ENCODE results near the gene MZT2A.
"Not testable (repeated sequence)": the region's sequence is repeated elsewhere in the genome, so short reads cannot be mapped to it uniquely, and the experiment has no call there.

Gene MZT2A

DNA sequence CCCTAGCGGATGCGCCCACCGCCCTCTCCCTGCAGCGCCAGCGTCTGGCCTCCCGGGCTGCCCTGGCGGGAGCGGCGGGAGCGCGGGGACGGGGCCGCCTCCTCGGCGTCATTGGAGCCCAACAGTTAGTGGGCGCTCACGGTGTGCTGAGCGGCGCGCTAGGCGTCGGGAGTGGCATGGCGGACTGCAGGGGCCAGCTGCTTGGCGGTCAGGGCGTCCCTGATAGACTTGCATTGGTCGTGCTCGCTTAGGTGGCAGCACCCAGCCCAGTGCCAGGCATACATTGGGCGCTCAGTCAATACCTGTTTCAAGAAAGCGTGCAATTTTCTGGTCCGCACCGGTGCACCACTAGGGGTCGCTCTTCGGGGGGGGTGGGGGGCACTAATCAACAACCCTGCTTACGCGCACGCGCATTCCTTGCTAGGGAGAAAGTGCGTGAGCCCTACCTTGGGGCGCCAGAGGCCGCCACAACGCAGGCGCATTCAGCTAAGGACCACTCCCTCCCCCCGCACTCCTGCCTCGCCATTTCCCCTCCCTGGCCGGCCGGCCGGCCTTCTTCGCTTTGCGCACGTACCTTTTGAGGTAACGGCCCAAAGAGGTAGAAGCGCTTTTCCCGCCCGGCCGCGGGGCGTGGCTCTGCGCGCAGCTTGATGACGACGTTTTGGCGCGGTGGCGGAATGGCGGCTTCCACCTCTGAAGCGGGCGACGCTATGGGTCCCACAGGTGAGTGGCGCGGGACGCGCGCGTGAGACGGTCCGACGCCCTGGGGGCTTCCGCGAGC lies 411 bp upstream of the MZT2A start:
- peak; percentile 99 for DNase-seq (ENCODE audit: low spot score)

DNA sequence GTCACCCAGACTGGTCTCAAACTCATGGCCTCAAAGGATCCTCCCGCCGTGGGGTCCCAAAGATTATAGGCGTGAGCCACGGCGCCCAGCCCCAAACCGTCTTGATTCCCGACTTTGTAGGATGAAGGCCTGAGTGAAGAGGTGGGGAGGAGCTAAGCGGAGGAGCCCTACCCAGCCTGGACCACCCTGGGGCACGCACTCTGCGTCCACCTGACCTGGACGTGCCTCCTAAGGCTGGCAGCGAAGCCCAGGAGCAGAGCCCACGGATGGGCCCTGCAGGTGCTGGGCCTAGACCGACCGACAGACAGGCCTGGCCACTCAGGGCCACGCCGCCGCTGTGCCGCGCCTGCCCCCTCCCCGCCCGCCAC lies 744 bp downstream of the MZT2A start:
- not testable (repeated sequence) for DNase-seq (ENCODE audit: low spot score)

DNA sequence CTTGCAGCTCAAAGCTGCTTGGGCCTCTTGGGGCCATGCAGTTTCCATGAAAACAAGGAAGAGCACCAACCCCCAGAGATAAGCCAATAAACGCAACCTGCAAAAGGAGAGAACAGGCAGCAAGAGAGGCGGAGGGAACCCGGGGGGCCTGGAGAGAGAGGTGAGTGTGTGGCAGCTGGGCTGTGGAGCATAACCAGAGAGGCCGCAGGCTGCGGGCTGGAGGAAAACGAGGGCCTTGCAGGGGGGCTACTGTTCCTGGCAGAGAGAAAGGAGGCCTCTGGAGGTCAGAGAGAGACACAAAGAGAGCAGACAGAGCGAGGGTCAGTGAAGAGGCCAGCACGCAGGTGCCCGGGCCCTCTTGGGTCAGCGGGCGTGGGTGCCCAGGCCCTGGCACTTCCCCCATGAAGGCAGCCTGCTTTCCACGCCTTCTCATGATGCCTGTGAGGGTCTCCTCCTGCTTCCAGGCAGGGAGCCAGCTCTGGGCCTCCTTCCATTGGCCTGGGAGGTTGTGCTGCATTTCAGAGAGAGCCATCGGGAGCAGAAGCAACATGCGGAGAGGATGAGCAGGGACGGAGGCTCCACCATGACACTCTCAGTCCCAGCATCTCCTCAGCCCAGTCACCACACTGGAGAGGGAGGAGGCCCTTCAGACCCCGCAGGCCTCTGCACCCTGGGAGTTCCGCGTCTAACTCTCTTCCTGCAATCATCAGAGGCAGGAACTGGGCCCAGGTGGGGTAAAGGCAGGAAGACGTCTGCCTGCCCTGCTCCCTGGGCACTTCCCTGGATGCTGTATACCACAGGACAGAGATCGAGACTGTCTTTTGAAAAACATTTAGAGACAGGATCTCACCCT lies 1.4 kb downstream of the MZT2A start:
- DNase-seq (ENCODE audit: low spot score): not testable (repeated sequence)

DNA sequence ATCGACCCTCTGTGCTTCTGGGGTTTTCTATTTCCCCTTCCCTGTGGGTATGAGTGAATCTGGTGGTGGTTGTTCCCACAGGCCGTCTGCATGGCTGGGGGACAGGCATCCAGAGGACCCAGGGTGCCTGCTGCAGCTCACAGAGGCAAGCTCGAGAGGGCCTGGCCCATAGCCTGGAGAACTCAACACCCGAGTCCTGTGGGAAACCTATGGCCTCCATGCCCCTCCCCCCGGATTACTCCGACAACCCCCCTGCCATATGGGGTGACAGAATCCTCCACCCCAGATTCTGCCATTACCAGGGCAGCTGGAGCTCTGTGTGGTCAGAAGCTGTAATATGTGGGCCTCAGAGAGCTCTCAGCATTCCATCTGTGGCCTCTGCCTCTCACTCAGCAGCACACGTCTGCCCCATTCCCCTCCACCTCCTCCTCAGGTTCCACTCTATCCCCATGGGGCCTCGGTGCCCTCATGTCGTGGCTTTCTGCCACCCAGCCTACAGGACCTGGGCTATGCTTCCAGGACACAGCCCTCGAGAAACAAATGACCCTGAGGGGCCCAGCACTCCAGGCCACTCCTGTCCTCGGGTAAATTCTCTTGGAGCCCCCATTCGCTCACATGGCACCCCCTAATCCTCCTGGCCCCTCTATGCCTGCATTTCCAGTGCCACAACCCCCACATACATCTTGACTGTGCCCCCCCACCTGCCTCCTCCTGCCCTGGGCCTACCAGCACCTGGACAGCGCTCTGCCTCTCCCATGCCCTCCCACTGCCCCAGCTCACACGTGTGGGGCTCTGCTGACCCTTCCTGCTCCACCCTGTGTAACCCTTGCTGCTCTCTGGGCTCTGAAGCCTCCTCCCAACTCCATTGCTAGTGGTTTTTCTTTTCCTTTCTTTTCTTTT lies 3.6 kb downstream of the MZT2A start:
- no peak for DNase-seq (ENCODE audit: low spot score)

DNA sequence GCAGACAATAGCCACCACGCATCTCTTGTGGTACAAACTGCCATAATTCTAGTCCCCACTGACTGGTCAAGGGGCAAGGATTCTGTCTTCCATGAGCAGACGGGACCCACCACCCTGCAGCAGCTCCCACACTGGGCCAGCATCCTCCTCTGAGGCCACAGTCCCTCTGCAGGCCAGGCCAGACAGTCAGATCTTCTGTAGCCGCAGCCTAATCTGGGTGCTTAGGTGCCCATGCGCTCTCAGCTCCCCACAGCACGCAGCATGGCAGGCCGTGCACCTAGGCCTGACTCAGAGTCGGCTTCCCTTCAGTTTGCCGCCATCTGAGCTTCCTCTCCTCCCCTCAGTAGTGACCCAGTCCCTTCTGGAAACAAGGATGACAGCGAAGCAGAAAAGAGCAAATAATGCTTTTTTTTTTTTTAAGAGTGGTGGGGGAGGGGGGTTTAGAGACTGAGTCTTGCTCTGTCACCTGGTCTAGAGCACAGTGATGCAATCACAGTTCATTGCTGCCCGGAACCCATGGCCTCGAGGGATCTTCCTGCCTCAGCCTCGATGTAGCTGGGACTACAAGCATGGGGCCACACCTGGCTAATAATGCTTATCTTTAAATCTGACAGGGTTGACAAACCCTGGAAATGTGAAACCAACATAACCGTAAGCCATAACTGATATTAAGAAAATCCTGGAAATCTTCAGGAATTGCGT lies 5.8 kb downstream of the MZT2A start:
- DNase-seq (ENCODE audit: low spot score): not testable (repeated sequence)

DNA sequence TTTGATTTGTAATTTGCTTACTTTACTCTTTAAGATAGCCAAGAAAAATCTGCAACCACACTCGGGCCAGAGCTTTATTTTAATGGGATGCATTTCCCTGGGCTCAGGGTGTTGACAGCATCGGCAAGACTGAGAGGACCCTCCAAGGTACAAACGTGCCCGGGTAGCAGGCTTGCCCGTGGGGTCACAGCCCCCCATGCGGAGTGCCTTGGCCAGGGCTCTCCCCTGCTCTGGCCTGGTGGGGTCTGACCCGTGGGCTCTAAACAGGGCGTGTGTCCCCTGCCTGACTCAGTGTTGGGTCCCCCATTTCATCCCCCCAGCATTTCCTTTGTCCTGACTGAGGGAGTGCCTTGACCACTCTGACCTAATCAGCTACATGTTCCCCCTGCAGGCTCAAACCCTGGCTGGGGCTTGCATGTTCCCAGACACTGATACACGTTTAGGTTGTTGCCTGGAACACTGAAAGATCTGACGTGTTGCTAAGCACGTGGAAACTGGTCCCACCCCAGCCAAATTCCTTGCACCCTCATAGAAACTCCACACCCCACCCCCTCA lies 7.2 kb downstream of the MZT2A start:
- DNase-seq (ENCODE audit: low spot score): not testable (repeated sequence)

DNA sequence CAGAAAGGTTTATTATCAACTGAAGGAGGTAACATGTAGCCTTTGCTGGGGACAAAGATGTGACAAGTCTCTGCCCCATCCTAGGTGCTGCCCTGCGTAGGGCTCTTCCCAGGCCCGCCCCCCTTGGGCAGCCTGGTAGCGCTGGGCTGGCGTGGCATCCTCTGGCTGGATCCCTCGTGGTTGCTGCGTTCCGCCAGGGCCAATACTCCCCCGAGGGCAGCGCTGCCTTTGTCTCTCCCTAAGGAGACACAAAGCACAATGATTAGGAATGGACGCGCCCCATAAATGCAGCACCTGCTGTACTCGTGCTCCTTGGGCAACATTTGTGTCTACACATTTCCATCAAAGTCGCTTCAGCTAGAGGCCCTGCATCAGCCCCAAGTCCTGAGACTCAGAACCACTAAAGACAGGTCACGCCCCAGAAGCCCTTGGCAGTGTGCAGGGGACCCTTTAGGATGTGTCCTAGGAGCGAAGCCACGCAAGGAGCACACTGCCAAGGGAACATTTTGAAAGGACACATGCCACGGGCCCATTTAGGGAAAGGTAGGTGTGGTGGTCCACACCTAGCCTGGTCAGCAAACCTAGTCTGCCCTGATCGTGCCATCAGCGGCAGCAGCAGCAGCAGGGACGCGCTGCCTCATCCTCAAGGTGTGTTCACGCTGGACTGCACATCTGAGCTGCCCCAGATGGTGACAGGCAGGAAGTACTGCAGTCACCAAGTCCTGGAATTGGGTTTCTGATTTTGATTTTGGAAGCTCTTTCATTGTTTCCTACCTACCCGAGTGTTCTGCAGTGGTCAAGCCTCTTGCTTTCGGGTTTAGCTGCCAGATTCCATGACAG lies 8.0 kb downstream of the MZT2A start:
- not testable (repeated sequence) for DNase-seq (ENCODE audit: low spot score)

DNA sequence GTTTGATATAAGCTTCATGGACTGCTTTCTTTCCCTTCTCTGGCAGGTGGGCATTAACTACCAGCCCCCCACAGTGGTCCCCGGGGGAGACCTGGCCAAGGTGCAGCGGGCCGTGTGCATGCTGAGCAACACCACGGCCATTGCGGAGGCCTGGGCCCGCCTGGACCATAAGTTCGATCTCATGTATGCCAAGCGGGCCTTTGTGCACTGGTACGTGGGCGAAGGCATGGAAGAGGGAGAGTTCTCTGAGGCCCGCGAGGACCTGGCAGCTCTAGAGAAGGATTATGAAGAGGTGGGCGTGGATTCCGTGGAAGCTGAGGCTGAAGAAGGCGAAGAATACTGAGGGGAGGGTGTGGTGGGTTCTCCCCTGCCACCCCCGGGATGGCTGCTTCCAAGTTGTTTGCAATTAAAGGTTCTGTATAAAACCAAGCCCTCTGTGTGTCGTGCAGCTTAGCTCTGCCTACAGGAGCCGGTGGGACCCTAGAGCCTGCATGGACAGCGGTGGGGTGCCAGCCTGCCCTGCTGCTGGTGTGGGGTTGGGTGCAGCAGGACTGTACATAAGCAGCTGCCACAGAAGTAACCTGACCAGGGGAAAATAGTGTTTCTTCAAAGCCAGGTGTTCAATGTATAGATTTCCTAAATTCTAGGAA lies 9.6 kb downstream of the MZT2A start:
- not testable (repeated sequence) for DNase-seq (ENCODE audit: low spot score)

DNA sequence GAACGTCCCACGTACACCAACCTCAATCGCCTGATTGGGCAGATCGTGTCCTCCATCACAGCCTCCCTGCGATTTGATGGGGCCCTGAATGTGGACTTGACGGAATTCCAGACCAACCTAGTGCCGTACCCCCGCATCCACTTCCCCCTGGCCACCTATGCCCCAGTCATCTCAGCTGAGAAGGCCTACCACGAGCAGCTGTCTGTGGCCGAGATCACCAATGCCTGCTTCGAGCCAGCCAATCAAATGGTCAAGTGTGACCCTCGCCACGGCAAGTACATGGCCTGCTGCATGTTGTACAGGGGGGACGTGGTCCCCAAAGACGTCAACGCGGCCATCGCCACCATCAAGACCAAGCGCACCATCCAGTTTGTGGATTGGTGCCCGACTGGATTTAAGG lies 11.8 kb downstream of the MZT2A start:
- DNase-seq (ENCODE audit: low spot score): not testable (repeated sequence)

DNA sequence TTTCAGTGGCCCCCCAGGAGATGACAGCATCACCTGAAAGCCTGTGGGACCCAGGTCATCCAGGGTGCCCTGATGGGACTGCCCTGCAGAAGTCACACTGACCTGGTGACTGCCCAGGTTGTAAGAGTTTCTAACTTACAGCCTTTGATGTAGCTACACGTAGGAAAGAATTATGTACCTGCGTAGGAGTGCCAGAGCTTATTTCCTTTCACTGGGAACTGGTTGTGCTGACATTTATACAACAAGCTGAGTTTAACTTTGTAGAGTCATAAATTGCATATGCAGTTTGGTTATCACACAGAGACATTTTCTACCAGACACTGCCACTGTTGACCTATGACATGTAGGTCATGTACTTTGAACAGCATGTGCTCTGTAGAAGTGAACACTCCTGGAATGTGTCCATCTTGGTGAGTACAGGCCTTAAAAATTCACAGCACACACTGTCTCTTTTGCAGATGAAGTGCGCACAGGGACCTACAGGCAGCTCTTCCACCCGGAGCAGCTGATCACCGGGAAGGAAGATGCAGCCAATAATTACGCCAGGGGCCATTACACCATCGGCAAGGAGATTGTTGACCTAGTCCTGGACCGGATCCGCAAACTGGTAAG lies 13.2 kb downstream of the MZT2A start:
- not testable (repeated sequence) for DNase-seq (ENCODE audit: low spot score)

DNA sequence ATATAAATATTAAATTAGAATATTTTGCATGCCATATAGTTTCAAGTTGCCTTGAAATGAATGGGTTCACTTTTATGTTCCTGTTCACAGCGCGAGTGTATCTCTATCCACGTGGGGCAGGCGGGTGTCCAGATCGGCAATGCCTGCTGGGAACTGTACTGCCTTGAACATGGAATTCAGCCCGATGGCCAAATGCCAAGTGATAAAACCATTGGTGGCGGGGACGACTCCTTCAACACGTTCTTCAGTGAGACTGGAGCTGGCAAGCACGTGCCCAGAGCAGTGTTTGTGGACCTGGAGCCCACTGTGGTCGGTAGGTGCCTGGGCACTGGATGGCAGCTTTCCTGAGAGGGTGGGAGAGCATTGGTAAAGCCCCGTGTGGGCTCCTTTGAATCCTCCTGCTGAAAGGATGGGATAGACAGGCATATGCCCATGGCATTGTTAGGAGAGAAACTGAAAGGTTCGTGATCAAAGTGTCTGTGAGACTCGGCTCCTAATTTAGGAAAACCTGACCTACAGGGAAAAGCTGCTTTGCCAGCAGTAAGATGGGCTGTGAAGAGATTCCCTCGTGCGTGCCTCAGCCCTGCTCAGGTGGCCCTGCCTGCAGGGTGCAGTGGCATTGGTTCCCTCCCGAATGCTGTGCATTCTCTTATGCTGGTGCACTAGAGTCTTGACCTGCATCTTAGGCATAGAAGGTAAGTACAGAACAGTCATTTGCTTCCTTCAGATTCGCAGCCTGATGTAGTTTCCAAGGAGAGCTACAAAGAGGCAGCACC lies 13.9 kb downstream of the MZT2A start:
- DNase-seq (ENCODE audit: low spot score): not testable (repeated sequence)

DNA sequence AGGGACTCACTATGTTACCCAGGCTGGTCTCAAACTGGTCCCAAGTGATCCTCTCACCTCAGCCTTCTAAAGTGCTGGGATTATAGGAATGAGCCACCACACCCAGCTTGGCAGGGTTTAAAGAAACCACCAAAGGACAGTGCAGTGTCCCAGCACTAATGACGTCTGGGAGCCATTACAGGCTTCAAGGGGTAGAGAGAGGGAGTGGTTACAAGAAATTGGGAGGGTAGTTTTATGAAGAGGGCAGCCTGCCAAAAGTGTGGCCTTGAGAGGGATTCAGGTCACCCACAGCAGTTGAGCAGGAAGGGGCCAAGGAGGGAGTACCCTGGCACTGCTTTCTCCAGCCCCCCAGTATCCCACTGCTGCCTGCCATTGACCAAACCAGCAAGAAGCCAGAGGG lies 15.0 kb downstream of the MZT2A start:
- DNase-seq (ENCODE audit: low spot score): not testable (repeated sequence)

DNA sequence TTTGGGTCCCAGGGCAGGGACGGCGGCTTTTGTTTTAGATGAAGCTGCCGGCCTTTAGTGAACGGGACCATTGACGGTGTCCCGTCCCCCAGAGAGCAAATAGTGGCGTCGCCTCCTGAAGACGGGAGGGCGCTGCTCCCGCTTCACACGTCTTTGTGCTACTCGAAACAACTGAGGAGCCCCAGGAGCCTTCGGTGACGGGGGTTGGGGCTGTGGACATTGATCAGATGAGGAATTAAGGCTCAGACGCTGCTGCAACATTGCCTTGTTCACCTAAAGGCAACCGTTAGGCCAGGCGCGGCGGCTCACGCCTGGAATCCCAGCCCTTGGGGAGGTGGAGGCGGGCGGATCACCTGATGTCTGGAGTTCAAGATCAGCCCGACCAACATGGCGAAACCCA lies 15.8 kb downstream of the MZT2A start:
- DNase-seq (ENCODE audit: low spot score): not testable (repeated sequence)

DNA sequence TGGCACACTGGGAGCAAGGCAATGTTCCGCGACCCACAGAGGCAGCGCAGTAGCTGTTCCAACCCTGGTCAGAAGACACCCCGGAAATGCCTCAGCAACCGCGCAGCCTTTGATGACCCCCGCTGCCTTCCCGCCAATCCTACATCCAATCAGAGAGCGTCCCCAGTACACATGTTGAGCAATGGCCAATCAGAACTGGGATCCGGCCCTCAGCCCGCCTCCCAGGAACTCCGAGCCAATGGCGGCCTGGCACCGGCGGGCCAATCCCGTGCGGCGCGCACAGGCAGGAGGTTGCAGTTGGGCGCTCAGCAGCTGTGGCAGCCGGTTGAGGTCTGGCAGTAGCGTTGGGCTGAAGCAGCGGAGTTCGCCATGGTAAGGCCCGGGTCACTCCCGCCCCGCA lies 16.4 kb downstream of the MZT2A start, which contains the start of gene TUBA3D:
Gene TUBA3D (plus strand): TSS at position 289 of the 400 bp plus-strand sequence. CDS start 81 bp downstream, at position 370.
- no peak for DNase-seq (ENCODE audit: low spot score)

DNA sequence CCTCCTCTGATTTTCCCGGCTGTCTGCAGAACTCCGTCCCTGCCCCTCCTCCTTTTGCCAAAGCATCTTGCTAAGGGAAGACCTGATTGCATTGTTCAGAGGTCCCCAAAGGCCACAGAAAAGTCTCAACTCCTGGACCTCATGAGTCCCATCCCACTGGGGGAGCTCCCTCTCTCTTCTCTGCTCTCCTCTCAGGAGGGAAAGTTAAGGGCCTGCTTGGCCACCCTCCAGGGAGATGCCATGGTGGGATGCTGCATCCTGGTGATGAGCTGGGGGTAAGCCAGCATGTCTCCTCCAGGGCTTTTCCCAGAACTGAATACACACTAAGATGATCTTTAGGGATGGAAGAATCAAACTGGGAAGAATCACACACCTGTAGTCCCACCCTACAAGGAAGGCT lies 18.9 kb downstream of the MZT2A start:
- DNase-seq (ENCODE audit: low spot score): not testable (repeated sequence)

DNA sequence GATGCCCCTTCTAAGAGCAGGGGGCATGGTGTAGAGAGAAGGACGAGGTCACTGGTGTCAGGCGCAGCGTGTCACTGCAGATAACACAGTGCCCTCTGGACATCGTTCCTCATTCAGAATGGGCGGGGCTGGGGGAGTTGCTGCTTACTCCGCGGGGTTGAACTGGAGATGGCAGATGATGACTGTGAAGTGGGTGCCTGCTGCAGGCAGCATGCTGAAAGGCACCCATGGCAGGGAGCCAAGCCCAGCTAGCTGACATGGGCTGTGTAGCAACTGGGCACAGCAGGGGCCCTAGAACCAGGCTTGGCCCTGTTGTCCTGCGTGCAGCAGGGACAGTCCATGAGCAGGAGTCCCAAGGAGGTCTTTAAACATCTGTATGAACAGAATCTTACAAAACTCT lies 20.6 kb downstream of the MZT2A start:
- DNase-seq (ENCODE audit: low spot score): not testable (repeated sequence)

DNA sequence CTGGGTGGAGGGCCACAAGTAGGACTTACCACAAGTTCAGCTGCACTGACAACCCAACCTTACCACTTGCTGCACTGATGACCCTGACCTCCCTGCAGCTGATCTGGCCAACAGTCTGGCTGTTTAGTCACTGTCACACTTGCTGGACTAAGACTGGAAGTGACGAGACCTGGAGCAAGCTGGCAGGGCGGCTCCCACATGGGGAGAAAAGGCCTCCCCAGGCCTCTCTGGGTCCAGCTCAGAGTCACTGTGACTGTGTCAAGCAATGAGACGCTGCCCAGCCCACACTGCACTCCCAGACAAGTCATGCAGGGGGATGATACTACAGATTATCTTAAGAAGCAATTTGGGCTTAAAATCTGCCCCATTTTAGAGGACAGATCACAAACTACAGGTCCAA lies 21.3 kb downstream of the MZT2A start:
- not testable (repeated sequence) for DNase-seq (ENCODE audit: low spot score)

DNA sequence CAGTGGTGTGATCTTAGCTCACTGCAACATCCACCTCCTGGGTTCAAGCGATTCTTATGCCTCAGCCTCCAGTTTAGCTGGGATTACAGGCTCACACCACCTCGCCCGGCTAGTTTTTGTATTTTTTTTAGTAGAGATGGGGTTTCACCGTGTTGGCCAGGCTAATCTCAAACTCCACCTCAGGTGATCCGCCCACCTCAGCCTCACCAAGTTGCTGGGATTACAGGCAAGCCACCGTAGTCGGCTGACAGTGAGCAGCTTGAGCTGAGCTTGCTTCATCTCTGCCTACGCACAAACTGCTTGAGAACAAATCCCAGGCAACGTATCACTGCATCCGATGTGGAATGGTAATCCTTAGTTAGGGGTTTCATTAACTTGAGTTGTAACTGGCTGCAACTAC lies 24.5 kb downstream of the MZT2A start:
- DNase-seq (ENCODE audit: low spot score): not testable (repeated sequence)
